Cardiac fibroblast (primary cell): Measurements from ENCODE around the gene AADACL4.

Source experiments
- DNase-seq, 2 donors: peaks; one replicate each; pipeline versions ENCODE4 v3.0.0 to v3.0.0-alpha.2; 2010; ENCODE audit warnings: low read depth in 2 of 2
- H3K4me3 ChIP-seq, 2 donors: replicated peaks in 1 of 2; 1 replicate in 1 of 2; 2 replicates in 1 of 2; pipeline ENCODE4 v1.5.1; 2011; ENCODE audit warnings: low read depth in 2 of 2, low read length in 2 of 2, mild to moderate bottlenecking in 2 of 2, moderate library complexity in 1 of 2
- TF ChIP-seq, protein P1 (sequence below): IDR thresholded peaks from one replicate; pipeline ENCODE4 v1.5.1; 2011; ENCODE audit warnings: low read depth, mild to moderate bottlenecking, low read length, inconsistent platforms

AADACL4 gene

DNA sequence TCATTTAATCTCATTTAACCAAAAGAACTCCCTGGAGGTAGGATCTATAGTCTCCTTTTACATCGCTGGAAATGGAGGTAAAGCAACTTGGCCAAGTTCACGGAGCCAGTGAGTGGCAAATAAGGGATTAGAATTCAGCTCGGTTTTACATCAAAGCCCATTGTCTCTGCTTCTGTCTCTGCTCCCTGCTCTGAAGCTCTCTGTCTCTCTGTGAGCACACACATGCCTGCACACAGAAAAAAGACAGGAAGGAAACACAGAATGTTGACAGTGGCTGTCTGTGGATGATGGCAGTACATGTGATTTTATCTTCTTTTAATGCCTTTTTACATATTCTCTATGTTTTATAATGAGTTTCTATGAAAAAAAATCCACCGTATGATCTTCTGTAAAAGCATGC is 17.0 kb upstream of the AADACL4 start:
- no peak overlapping the region for H3K4me3 ChIP-seq
- TF ChIP-seq, protein P1, sequence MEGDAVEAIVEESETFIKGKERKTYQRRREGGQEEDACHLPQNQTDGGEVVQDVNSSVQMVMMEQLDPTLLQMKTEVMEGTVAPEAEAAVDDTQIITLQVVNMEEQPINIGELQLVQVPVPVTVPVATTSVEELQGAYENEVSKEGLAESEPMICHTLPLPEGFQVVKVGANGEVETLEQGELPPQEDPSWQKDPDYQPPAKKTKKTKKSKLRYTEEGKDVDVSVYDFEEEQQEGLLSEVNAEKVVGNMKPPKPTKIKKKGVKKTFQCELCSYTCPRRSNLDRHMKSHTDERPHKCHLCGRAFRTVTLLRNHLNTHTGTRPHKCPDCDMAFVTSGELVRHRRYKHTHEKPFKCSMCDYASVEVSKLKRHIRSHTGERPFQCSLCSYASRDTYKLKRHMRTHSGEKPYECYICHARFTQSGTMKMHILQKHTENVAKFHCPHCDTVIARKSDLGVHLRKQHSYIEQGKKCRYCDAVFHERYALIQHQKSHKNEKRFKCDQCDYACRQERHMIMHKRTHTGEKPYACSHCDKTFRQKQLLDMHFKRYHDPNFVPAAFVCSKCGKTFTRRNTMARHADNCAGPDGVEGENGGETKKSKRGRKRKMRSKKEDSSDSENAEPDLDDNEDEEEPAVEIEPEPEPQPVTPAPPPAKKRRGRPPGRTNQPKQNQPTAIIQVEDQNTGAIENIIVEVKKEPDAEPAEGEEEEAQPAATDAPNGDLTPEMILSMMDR: no peak
- no peak for DNase-seq

GRCh38 chr1:12627296-12627695 is 16.6 kb upstream of the AADACL4 start:
- no peak overlapping the region for H3K4me3 ChIP-seq
- no peak for DNase-seq
- TF ChIP-seq, protein P1: no peak

DNA sequence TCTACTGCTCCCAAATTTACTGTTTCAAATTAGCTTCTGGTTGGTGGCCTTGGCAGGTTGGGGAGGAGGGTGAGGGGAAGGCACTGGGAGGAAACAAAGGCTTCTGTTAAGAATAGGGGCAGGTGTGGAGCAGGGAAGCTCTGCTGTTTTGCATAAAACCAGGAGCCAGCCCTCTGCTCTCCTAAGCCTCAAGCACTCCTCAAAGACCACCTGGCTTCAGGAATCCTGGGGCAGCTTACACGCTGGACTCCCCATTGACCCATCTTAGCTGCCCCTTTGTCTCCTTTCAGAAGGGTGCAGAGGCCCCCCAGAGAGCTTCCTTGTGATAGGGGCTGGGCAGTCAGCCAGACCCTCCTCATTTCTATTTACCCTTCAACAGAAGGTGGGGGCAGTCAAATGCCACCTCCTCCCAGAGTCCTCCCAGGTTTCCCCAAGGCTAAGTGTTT is 14.4 kb upstream of the AADACL4 start:
- TF ChIP-seq, protein P1: no peak
- H3K4me3 ChIP-seq: no peak overlapping the region

DNA sequence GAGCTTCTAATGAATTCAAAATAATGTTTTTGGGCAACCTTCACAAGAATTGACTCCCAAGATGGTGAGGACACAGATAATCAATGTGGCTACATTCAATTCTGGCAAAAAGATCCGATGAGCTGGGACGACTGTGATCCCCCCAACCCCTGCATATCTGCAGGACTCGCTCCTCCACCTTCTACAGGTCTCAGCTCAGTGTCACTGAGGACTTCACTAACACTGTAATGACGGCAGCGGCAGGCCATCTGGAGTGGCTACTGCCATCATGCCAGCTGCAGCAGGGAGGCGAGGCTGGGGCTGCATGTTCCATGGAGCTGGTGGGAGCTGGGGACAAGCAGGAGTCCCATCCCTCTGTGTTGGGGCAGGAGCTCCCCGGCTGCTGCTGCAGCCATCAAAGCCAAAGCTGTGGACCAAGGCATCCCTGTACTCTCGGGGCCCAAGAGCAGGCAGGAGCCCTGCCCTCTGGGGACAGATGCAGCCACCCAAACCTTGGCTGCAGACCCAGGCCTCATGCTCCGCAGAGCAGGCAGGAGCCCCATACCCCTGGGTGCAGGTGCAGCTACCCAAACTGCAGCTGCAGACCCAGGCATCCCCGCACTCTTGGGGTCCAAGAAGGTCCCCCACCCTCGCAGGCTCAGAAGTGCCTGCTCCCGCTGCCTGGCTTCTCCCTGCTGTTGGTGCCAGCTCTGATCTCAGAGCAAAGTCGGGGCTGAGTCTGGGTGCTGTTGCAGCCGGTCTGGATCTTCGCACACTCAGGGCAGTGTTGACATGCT is 13.7 kb upstream of the AADACL4 start:
- TF ChIP-seq, protein P1: no peak
- no peak for DNase-seq
- H3K4me3 ChIP-seq: no peak overlapping the region

More for the DNA sequence above, 14.4 kb upstream of the AADACL4 start:
- no peak for DNase-seq

DNA sequence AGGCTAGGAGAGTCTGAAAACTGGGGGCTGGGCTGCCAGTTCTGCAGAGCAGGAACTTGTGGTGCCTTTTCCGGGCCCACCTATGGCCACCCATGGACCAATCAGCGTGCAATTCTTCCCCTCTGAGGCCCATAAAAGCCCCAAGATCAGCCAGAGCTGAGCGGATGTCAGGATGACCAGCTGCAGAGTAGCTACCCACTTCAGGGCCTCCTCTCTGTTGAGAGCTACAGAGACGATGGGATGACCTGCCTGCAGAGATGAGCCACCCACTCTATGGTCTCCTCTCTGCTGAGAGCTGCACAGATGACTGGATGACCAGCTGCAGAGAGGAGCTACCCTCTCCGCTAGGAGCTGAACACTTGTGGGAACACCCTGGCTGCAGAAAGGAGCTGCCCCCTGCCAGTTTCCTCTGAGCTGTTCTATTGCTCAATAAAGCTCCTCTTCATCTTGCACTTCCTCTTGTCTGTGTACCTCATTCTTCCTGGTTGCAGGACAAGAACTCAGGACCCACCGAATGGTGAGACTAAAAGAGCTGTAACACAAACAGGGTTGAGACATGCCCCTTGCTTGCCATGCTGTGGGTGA is 12.8 kb upstream of the AADACL4 start:
- TF ChIP-seq, protein P1: no peak
- H3K4me3 ChIP-seq: no peak overlapping the region
- DNase-seq: peak; percentile 19 to 35

GRCh38 chr1:12631571-12631970 is 12.3 kb upstream of the AADACL4 start:
- H3K4me3 ChIP-seq: no peak overlapping the region
- DNase-seq: no peak
- TF ChIP-seq, protein P1: no peak
